ENCODE data around the gene TBL1X. TPM values are rescaled to one million over a fixed set of nuclear protein-coding genes. Genes with fewer than 3 reads are reported as not detected.

Gene TBL1X
- total and polyA plus RNA-seq, 2 of the 8 experiments (the other 6 are each of a cell fraction or from before 2014, with no cell fraction given) = 13.3 to 25.6 TPM

DNA sequence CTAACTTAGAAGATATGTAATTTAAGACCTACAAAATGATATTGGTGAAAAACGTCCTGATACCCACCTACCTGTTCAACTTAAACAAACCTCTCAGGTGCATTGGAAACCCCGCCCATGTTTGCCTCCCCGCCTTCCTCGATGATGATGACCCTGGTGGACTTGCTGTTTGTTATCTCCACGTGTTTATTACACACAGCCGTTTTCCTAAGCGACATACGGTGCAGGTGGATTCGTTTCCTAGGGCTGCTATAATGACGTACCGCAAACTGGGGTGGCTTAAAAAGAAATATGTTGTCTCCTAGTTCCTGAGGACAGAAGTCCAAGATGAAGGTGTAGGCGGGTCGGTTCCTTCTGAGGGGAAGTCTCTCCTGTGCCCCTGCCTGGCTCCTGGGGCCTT is 190.1 kb downstream of the TBL1X start:
- no peak overlapping the region for H3K23ac ChIP-seq (ENCODE audit: insufficient read length)
- no peak overlapping the region for H3K18ac ChIP-seq (ENCODE audit: extremely low read depth, low read length)
- no peak overlapping the region for H4K5ac ChIP-seq (ENCODE audit: insufficient read length, low read depth, low read length)
- no peaks in the 10 kb centered on the region for H3K79me2 ChIP-seq (ENCODE audit: control insufficient read depth in 1 of 2, insufficient read depth in 2 of 2, low read length in 2 of 2)
- peaks cover 0 to 2% (median 0%) of the 10 kb centered on the region in 4 experiments; a peak in 1 of 7 replicates for H3K4me1 ChIP-seq (replicated peaks in 1 of 4; ENCODE audit: control insufficient read depth in 3 of 4, insufficient read depth in 4 of 4, low read length in 3 of 4)
- H4K91ac ChIP-seq (replicated peaks; ENCODE audit: insufficient read length, low read length) = no peak overlapping the region
- no peak overlapping the region for H2BK5ac ChIP-seq (ENCODE audit: low read depth, low read length)
- no peak overlapping the region for H2BK20ac ChIP-seq (ENCODE audit: low read length)
- no peaks in the 10 kb centered on the region for H3K9me3 ChIP-seq (ENCODE audit: insufficient read depth in 2 of 2, low read depth in 1 of 2, low read length in 1 of 2)
- H4K20me1 ChIP-seq (replicated peaks in 1 of 2; ENCODE audit: control insufficient read depth in 1 of 2, insufficient read depth in 2 of 2, low read length in 2 of 2) = peaks cover 0 to 2% of the 10 kb centered on the region in 2 experiments
- ChIA-PET CTCF (ENCODE audit: partially characterized antibody) (no interaction called here), POLR2A (ENCODE audit: partially characterized antibody) (no interaction called here)
- H3K4me3 ChIP-seq (ENCODE audit: extremely low read depth in 1 of 4, insufficient read depth in 2 of 4, low read depth in 3 of 4, low read length in 4 of 4) = no peak overlapping the region
- no peak overlapping the region for H3K9ac ChIP-seq (replicated peaks in 1 of 4; ENCODE audit: extremely low read depth in 1 of 4, low read depth in 3 of 4, low read length in 3 of 4)
- H2AK5ac ChIP-seq (ENCODE audit: low read depth, low read length) = no peak overlapping the region
- H3K56ac ChIP-seq (replicated peaks; ENCODE audit: insufficient read length, low read depth, low read length) = no peak overlapping the region
- 97% methylated on average over 12 of the region's 13 CpGs; no CpG with 5 or more reads in 1 of the 2 experiments for WGBS, 2 experiments (ENCODE audit: extremely low coverage in 1 of 2, insufficient coverage in 1 of 2, insufficient read length in 1 of 2, insufficient replicate concordance in 2 of 2, low coverage in 1 of 2, low lambda C conversion rate in 2 of 2, missing lambda C conversion rate in 1 of 2)
- H3K27me3 ChIP-seq (replicated peaks in 1 of 4; ENCODE audit: control insufficient read depth in 3 of 4, extremely low read depth in 1 of 4, insufficient read depth in 3 of 4, low read length in 3 of 4) = no peaks in the 10 kb centered on the region
- H3K27ac ChIP-seq (ENCODE audit: low read depth, low read length) = no peak overlapping the region
- no peak overlapping the region for H2AFZ ChIP-seq (ENCODE audit: low read length)
- no peaks in the 10 kb centered on the region for H3K23me2 ChIP-seq (ENCODE audit: low read depth, low read length)
- H3K14ac ChIP-seq (ENCODE audit: insufficient read length) = no peak overlapping the region
- no peak overlapping the region for H3K4me2 ChIP-seq (ENCODE audit: insufficient read depth in 1 of 2, low read depth in 2 of 2, low read length in 2 of 2)
- no peak overlapping the region for H2BK15ac ChIP-seq (ENCODE audit: low read length)
- peaks cover 0 to 5% (median 0%) of the 10 kb centered on the region in 4 experiments; a peak in 2 of 8 replicates for H3K36me3 ChIP-seq (ENCODE audit: control insufficient read depth in 2 of 4, insufficient read depth in 4 of 4, low read length in 3 of 4)
- H2BK12ac ChIP-seq (ENCODE audit: low read depth, low read length) = no peak overlapping the region
- H3K79me1 ChIP-seq (ENCODE audit: low read depth, low read length) = no peaks in the 10 kb centered on the region
- no peak overlapping the region for H4K8ac ChIP-seq (ENCODE audit: extremely low read depth, insufficient read depth, low read length)
- FAIRE-seq = no peak
- H2BK120ac ChIP-seq (replicated peaks; ENCODE audit: low read depth, low read length) = no peak overlapping the region
- no peak for DNase-seq (ENCODE audit: low read depth in 1 of 2, low spot score in 2 of 2)
- H3K4ac ChIP-seq (replicated peaks; ENCODE audit: insufficient read length, low read depth, low read length) = no peak overlapping the region
- TF ChIP-seq GTF2F1 (IDR thresholded peaks at IDR 0.05; ENCODE audit: borderline replicate concordance, low read depth, low read length) = no peak
- TF ChIP-seq CHD1 (IDR thresholded peaks at IDR 0.05; ENCODE audit: low read depth, low read length) = no peak

Data from H1 (cell line).